Natural killer cell (primary cell): ENCODE data around the gene SH3D19. TPM values are rescaled to one million over a fixed set of nuclear protein-coding genes. Genes with fewer than 3 reads are reported as not detected.

ENCODE experiments used
- ATAC-seq, 3 donors: fragments of 150-1000 bp in 2 of 3; fragments of 200-7000 bp in 1 of 3; cut with Tn5 transposase; 1 replicate in 1 of 3; 2 replicates in 2 of 3; pipeline ENCODE4 v1.10.0; 2021; ENCODE audit warnings: mild to moderate bottlenecking in 2 of 3, moderate library complexity in 2 of 3
- DNase-seq, 2 donors: peaks; one replicate each; pipeline versions ENCODE4 v3.0.0 to v3.0.0-alpha.2; 2013 to 2021; ENCODE audit warnings: mixed read lengths in 1 of 2
- H3K27ac ChIP-seq: one replicate; pipeline ENCODE4 v1.5.1; 2013; ENCODE audit warnings: mild to moderate bottlenecking, low read length
- H3K27me3 ChIP-seq: one replicate; pipeline ENCODE4 v1.6.1; 2013; ENCODE audit warnings: low read length; ENCODE audit not compliant: control insufficient read depth, insufficient read depth
- H3K36me3 ChIP-seq: one replicate; pipeline ENCODE4 v1.6.1; 2013; ENCODE audit warnings: low read length; ENCODE audit not compliant: control insufficient read depth, insufficient read depth
- H3K4me1 ChIP-seq: one replicate; pipeline ENCODE4 v1.6.1; 2013; ENCODE audit warnings: low read length; ENCODE audit not compliant: control insufficient read depth, insufficient read depth
- H3K4me3 ChIP-seq: one replicate; pipeline ENCODE4 v1.5.1; 2013; ENCODE audit warnings: low read length
- H3K9me3 ChIP-seq: one replicate; pipeline ENCODE4 v1.6.1; 2013; ENCODE audit warnings: low read length; ENCODE audit not compliant: control insufficient read depth, insufficient read depth
- H3K27ac Mint-ChIP-seq, 2 donors: one replicate each; pipeline ENCODE4 v1.8.0; 2022; ENCODE audit warnings: mild to moderate bottlenecking in 2 of 2, mixed read lengths in 2 of 2, moderate library complexity in 1 of 2
- H3K27me3 Mint-ChIP-seq, 2 donors: one replicate each; pipeline ENCODE4 v1.8.0; 2022; ENCODE audit warnings: low read depth in 2 of 2, mixed read lengths in 2 of 2
- H3K36me3 Mint-ChIP-seq: one replicate; pipeline ENCODE4 v1.8.0; 2022; ENCODE audit warnings: mixed read lengths
- H3K4me1 Mint-ChIP-seq, 2 donors: one replicate each; pipeline ENCODE4 v1.8.0; 2022; ENCODE audit warnings: mixed read lengths in 2 of 2
- H3K4me3 Mint-ChIP-seq: one replicate; pipeline ENCODE4 v1.8.0; 2022; ENCODE audit warnings: mild to moderate bottlenecking, moderate library complexity, mixed read lengths
- H3K9me3 Mint-ChIP-seq, 2 donors: one replicate each; pipeline ENCODE4 v1.8.0; 2022; ENCODE audit warnings: mixed read lengths in 2 of 2
- CTCF ChIP-seq: fragments of 200-600 bp; IDR thresholded peaks from one replicate; pipeline ENCODE4 v1.8.0; 2022; ENCODE audit warnings: antibody characterized with exemption
- WGBS: methylation state at CpG from one replicate; pipeline ENCODE4 v1.1.7; 2013; ENCODE audit warnings: missing lambda C conversion rate; ENCODE audit not compliant: insufficient coverage; 5-methylcytosine and 5-hydroxymethylcytosine counted together
- intact Hi-C: fragments of 100-400 bp; cut with micrococcal nuclease; formaldehyde crosslinking; loops from one replicate; pipeline ENCODE4 v1.14.2; 2022
- total RNA-seq, 4 donors: library from RNA; stranded (reverse); fragments of 120-200 nt in 1 of 4; gene quantifications; one replicate each; pipeline versions ENCODE4 v1.2.3 to v1.2.4, GENCODE V29; 2013 to 2022

SH3D19 gene
- total RNA-seq, 3 donors from 2014 or later (not counting 1 experiment from before 2014, with no cell fraction given), result 0.13 TPM; not detected in 2

GRCh38 chr4:151144329-151145072, 180.9 kb downstream of the SH3D19 start:
- Mint-ChIP-seq H3K36me3 (no peaks in the 10 kb centered on the region), H3K27ac (no peak overlapping the region), H3K27me3 (no peaks in the 10 kb centered on the region), H3K4me3 (no peak overlapping the region), H3K9me3 (no peaks in the 10 kb centered on the region), H3K4me1 (no peaks in the 10 kb centered on the region)
- H3K36me3 ChIP-seq, result no peaks in the 10 kb centered on the region
- no peaks in the 10 kb centered on the region for H3K27me3 ChIP-seq
- no peaks in the 10 kb centered on the region for H3K4me1 ChIP-seq
- ATAC-seq (no peak), DNase-seq (no peak)
- H3K9me3 ChIP-seq, result no peaks in the 10 kb centered on the region
- intact Hi-C loops, result no loop called here
- no peak overlapping the region for H3K4me3 ChIP-seq
- no peak overlapping the region for H3K27ac ChIP-seq
- no peak for TF ChIP-seq CTCF
- WGBS, result 94% methylated on average over 5 of the region's 5 CpGs

- intact Hi-C loops, result no loop called here
- no peaks in the 10 kb centered on the region for H3K36me3 ChIP-seq
These were observed 181.6 kb downstream of the SH3D19 start for GRCh38 chr4:151143811-151144210.

GRCh38 chr4:151143162-151143561, 182.2 kb downstream of the SH3D19 start:
- Mint-ChIP-seq H3K36me3 (no peaks in the 10 kb centered on the region), H3K27ac (no peak overlapping the region), H3K9me3 (no peaks in the 10 kb centered on the region), H3K27me3 (no peaks in the 10 kb centered on the region), H3K4me3 (no peak overlapping the region), H3K4me1 (no peaks in the 10 kb centered on the region)
- WGBS, result 71% methylated on average over 2 of the region's 2 CpGs
- Histone ChIP-seq H3K36me3 (no peaks in the 10 kb centered on the region), H3K27ac (no peak overlapping the region), H3K4me3 (no peak overlapping the region), H3K27me3 (no peaks in the 10 kb centered on the region), H3K4me1 (no peaks in the 10 kb centered on the region), H3K9me3 (no peaks in the 10 kb centered on the region)
- intact Hi-C loops, result no loop called here
- TF ChIP-seq CTCF, result no peak
- ATAC-seq (no peak), DNase-seq (no peak)

More at GRCh38 chr4:151143811-151144210, 181.6 kb downstream of the SH3D19 start:
- H3K36me3 Mint-ChIP-seq, result no peaks in the 10 kb centered on the region
- no peak for TF ChIP-seq CTCF
- DNase-seq (no peak), ATAC-seq (no peak)
- Histone ChIP-seq H3K27me3 (no peaks in the 10 kb centered on the region), H3K27ac (no peak overlapping the region), H3K4me3 (no peak overlapping the region), H3K9me3 (no peaks in the 10 kb centered on the region), H3K4me1 (no peaks in the 10 kb centered on the region)
- H3K9me3 Mint-ChIP-seq, result no peaks in the 10 kb centered on the region
- no peak overlapping the region for H3K4me3 Mint-ChIP-seq
- H3K4me1 Mint-ChIP-seq, result no peaks in the 10 kb centered on the region
- 84% methylated on average over 2 of the region's 3 CpGs for WGBS
- no peaks in the 10 kb centered on the region for H3K27me3 Mint-ChIP-seq
- H3K27ac Mint-ChIP-seq, result no peak overlapping the region

- DNase-seq (no peak), ATAC-seq (no peak)
- H3K9me3 Mint-ChIP-seq, result no peaks in the 10 kb centered on the region
- H3K27ac Mint-ChIP-seq, result no peak overlapping the region
- H3K4me1 Mint-ChIP-seq, result no peaks in the 10 kb centered on the region
- H3K4me1 ChIP-seq, result no peaks in the 10 kb centered on the region
- WGBS, result 100% methylated on average over 1 of the region's 1 CpG
- no peaks in the 10 kb centered on the region for H3K9me3 ChIP-seq
- H3K27me3 Mint-ChIP-seq, result no peaks in the 10 kb centered on the region
- H3K27me3 ChIP-seq, result no peaks in the 10 kb centered on the region
- intact Hi-C loops, result no loop called here
- TF ChIP-seq CTCF, result no peak
- no peaks in the 10 kb centered on the region for H3K36me3 Mint-ChIP-seq
- H3K36me3 ChIP-seq, result no peaks in the 10 kb centered on the region
- H3K27ac ChIP-seq, result no peak overlapping the region
- no peak overlapping the region for H3K4me3 Mint-ChIP-seq
- H3K4me3 ChIP-seq, result no peak overlapping the region
These were observed 182.6 kb downstream of the SH3D19 start for GRCh38 chr4:151142758-151143157.
